GM23338 (cell line): Measurements from ENCODE around the gene CLEC11A. TPM values are rescaled to one million over a fixed set of nuclear protein-coding genes. Genes with fewer than 3 reads are reported as not detected.

ENCODE experiments used
- ATAC-seq: fragments of 200-7000 bp; cut with Tn5 transposase; 3 replicates; pipeline ENCODE4 v1.9.1; 2020
- DNase-seq: peaks from one replicate; pipeline ENCODE4 v3.0.0-alpha.2; 2015; ENCODE audit warnings: low spot score
- H2AFZ ChIP-seq: fragments of 200-600 bp; sonication (generic); 2 replicates; pipeline ENCODE4 v1.8.0; 2016; ENCODE audit warnings: antibody characterized with exemption, mild to moderate bottlenecking, moderate library complexity
- H3F3A ChIP-seq: fragments of 200-600 bp; sonication (generic); replicated peaks from 2 replicates; pipeline ENCODE4 v1.8.0; 2017; ENCODE audit warnings: antibody characterized with exemption, mixed run types, low read depth
- H3K27ac ChIP-seq: fragments of 200-600 bp; sonication (generic); 2 replicates; pipeline ENCODE4 v1.6.1; 2016; ENCODE audit warnings: low read depth
- H3K27me3 ChIP-seq: fragments of 200-600 bp; sonication (generic); 2 replicates; pipeline ENCODE4 v1.8.0; 2016; ENCODE audit warnings: mild to moderate bottlenecking, mixed run types, moderate library complexity; ENCODE audit not compliant: insufficient read depth
- H3K36me3 ChIP-seq: fragments of 200-600 bp; sonication (generic); 2 replicates; pipeline ENCODE4 v1.8.0; 2016; ENCODE audit warnings: mild to moderate bottlenecking; ENCODE audit not compliant: insufficient read depth
- H3K4me1 ChIP-seq: fragments of 200-600 bp; sonication (generic); 2 replicates; pipeline ENCODE4 v1.8.0; 2016; ENCODE audit warnings: mild to moderate bottlenecking, moderate library complexity; ENCODE audit not compliant: insufficient read depth
- H3K4me2 ChIP-seq: fragments of 200-600 bp; sonication (generic); 2 replicates; pipeline ENCODE4 v1.7.1; 2017; ENCODE audit warnings: mixed run types
- H3K4me3 ChIP-seq: fragments of 200-600 bp; sonication (generic); 2 replicates; pipeline ENCODE4 v1.6.1; 2016; ENCODE audit warnings: mixed run types
- H3K79me2 ChIP-seq: fragments of 200-600 bp; sonication (generic); replicated peaks from 2 replicates; pipeline ENCODE4 v1.8.0; 2017; ENCODE audit warnings: mild to moderate bottlenecking; ENCODE audit not compliant: insufficient read depth
- H3K9me2 ChIP-seq: fragments of 200-600 bp; sonication (generic); 2 replicates; pipeline ENCODE4 v1.8.0; 2017; ENCODE audit not compliant: insufficient read depth
- H4K20me1 ChIP-seq: fragments of 200-600 bp; sonication (generic); replicated peaks from 2 replicates; pipeline ENCODE4 v1.8.0; 2017; ENCODE audit warnings: mild to moderate bottlenecking; ENCODE audit not compliant: insufficient read depth
- H3K27ac Mint-ChIP-seq: 2 replicates; pipeline ENCODE4 v1.8.0; 2020; ENCODE audit warnings: inconsistent platforms, mild to moderate bottlenecking, moderate library complexity, mixed read lengths
- H3K27me3 Mint-ChIP-seq: 3 replicates; pipeline ENCODE4 v1.8.0; 2022; ENCODE audit warnings: low read depth, mild to moderate bottlenecking, moderate library complexity, mixed read lengths, inconsistent platforms; ENCODE audit not compliant: insufficient read depth, poor library complexity
- H3K36me3 Mint-ChIP-seq: 3 replicates; pipeline ENCODE4 v1.8.0; 2021; ENCODE audit warnings: low read depth, mild to moderate bottlenecking, inconsistent platforms, moderate library complexity, mixed read lengths
- H3K4me1 Mint-ChIP-seq: 3 replicates; pipeline ENCODE4 v1.8.0; 2020; ENCODE audit warnings: mild to moderate bottlenecking, inconsistent platforms, mixed read lengths
- H3K4me3 Mint-ChIP-seq: 3 replicates; pipeline ENCODE4 v1.8.0; 2021; ENCODE audit warnings: moderate library complexity, mild to moderate bottlenecking, inconsistent platforms, mixed read lengths
- H3K9me3 Mint-ChIP-seq: 3 replicates; pipeline ENCODE4 v1.8.0; 2020; ENCODE audit warnings: moderate library complexity, mild to moderate bottlenecking, inconsistent platforms, mixed read lengths
- CREB1 ChIP-seq: fragments of 250-450 bp; sonication (Bioruptor Pico); IDR thresholded peaks from 2 replicates; pipeline ENCODE4 v1.5.0; 2020; ENCODE audit warnings: low read depth, mild to moderate bottlenecking, moderate library complexity
- EZH2 ChIP-seq: fragments of 200-600 bp; sonication (generic); IDR thresholded peaks from one replicate; pipeline ENCODE4 v1.8.0; 2017; ENCODE audit warnings: antibody characterized with exemption, mild to moderate bottlenecking, low read depth; ENCODE audit not compliant: unreplicated experiment
- EZH2phosphoT487 ChIP-seq: fragments of 200-600 bp; sonication (generic); IDR thresholded peaks from one replicate; pipeline ENCODE4 v1.8.1; 2018; ENCODE audit warnings: antibody characterized with exemption; ENCODE audit not compliant: unreplicated experiment
- JUNB ChIP-seq: IDR thresholded peaks from one replicate; pipeline ENCODE4 v1.6.1; 2016; ENCODE audit warnings: antibody characterized with exemption; ENCODE audit not compliant: unreplicated experiment
- NANOG ChIP-seq: IDR thresholded peaks from 2 replicates; pipeline ENCODE4 v1.6.1; 2016; ENCODE audit warnings: antibody characterized with exemption, borderline replicate concordance
- POLR2AphosphoS5 ChIP-seq: IDR thresholded peaks from 2 replicates; pipeline ENCODE4 v1.6.1; 2016; ENCODE audit warnings: antibody characterized with exemption, low read depth
- STAT1 ChIP-seq: IDR thresholded peaks from one replicate; pipeline ENCODE4 v1.6.1; 2016; ENCODE audit warnings: antibody characterized with exemption; ENCODE audit not compliant: unreplicated experiment
- ZNF114 ChIP-seq: fragments of 250-450 bp; sonication (Bioruptor Pico); IDR thresholded peaks from 2 replicates; pipeline ENCODE4 v1.5.0; 2020; ENCODE audit warnings: mild to moderate bottlenecking, moderate library complexity
- ZNF331 ChIP-seq: fragments of 250-450 bp; sonication (Bioruptor Pico); IDR thresholded peaks from 2 replicates; pipeline ENCODE4 v1.5.0; 2020; ENCODE audit warnings: low read depth, mild to moderate bottlenecking, moderate library complexity
- polyA plus RNA-seq: library from polyadenylated mRNA; unstranded; fragments of >200 nt; fragmentation: Nextera tagmentation; extraction: Ambion mirVana; gene quantifications from 2 replicates; pipeline ENCODE4 v1.2.1, GENCODE V29; 2016
- total RNA-seq: library from RNA; depleted of rRNA; stranded (reverse); fragments of >200 nt; shearing (Covaris generic); gene quantifications from 2 replicates; pipeline ENCODE4 v1.2.3, GENCODE V29; 2014
- TF ChIP-seq, protein P1 (sequence below): fragments of 250-450 bp; sonication (Bioruptor Pico); IDR thresholded peaks from 2 replicates; pipeline ENCODE4 v1.5.0; 2020; ENCODE audit warnings: mild to moderate bottlenecking, moderate library complexity
- TF ChIP-seq, protein P2 (sequence below): IDR thresholded peaks from 2 replicates; pipeline ENCODE4 v1.6.1; 2016; ENCODE audit warnings: antibody characterized with exemption
- TF ChIP-seq, protein P3 (sequence below), 2 experiments: fragments of 200-600 bp in 1 of 2; sonication (generic) in 1 of 2; conservative IDR thresholded peaks; 2 replicates each; pipeline versions ENCODE4 v1.5.1 to v1.6.1; 2016 to 2017; ENCODE audit warnings: antibody characterized with exemption in 2 of 2, low read depth in 2 of 2, mild to moderate bottlenecking in 2 of 2, moderate library complexity in 1 of 2
- TF ChIP-seq, protein P4 (sequence below): IDR thresholded peaks from one replicate; pipeline ENCODE4 v1.6.1; 2018; ENCODE audit warnings: antibody characterized with exemption; ENCODE audit not compliant: unreplicated experiment

Gene CLEC11A
- total and polyA plus RNA-seq, 2 experiments from 2014 or later = 8.0 to 15.5 TPM

DNA sequence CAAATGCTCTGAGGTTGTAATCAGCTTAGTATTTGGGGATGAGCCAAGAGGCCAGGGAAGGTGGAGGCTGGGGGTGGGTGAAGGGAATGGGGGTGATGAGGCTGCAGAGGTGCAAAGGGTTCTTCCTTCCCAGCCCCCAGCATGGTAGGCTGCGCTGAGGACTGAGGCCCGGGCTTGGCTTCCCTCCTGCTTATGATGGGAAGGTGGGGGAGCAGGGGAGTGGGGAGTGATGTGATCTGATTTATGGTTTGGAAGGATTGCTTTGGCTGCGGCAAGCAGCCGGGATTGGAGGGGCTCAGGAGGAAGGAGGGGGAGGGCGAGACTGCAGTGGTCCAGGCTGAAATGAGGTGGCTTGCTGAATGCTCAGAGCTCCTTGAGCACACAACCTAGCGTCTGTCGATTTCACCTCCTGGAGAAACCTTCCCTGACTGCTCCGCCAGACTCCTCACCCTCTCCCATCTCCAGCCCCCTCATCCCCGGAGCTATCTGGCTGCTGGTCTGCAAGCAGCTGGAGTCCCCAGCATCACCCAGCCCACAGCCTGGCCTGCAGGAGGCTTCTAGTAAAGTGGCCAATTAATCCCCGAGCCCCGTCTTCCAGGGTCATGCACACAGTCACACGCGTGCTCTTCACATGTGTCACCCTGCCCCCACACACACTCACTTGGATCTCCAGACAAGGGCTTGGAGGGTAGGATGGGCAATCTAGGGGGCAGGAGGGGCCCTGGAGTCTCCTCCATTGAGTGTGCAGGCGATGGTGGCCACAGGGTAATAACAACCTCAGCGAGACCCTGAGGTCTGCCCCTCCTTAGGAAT is 757 bp upstream of the CLEC11A start:
- Histone ChIP-seq H3K4me1 (peaks cover 46% of the 10 kb centered on the region), H3K4me3 (peak overlapping the region; percentile 88), H3K4me2 (peak overlapping the region; percentile 93), H3K79me2 (peaks cover 10% of the 10 kb centered on the region), H3K27ac (no peak overlapping the region), H3F3A (0 out of 2 replicates have a peak, but pooled peaks cover 7% of the 10 kb centered on the region), H3K9me2 (no peaks in the 10 kb centered on the region), H4K20me1 (no peaks in the 10 kb centered on the region; the same call in 1 of the 2 replicates), H3K27me3 (peaks cover 53% of the 10 kb centered on the region), H2AFZ (peak overlapping the region; percentile 88), H3K36me3 (no peaks in the 10 kb centered on the region)
- Mint-ChIP-seq H3K9me3 (peaks cover 79% of the 10 kb centered on the region), H3K4me3 (no peak overlapping the region), H3K27ac (no peak overlapping the region), H3K4me1 (no peaks in the 10 kb centered on the region), H3K27me3 (peaks cover 20% of the 10 kb centered on the region), H3K36me3 (peaks cover 27% of the 10 kb centered on the region)
- no peak for DNase-seq
- ATAC-seq = no peak
- no peak for TF ChIP-seq STAT1
- no peak for TF ChIP-seq POLR2AphosphoS5
- no peak for TF ChIP-seq NANOG
- TF ChIP-seq, protein P1, sequence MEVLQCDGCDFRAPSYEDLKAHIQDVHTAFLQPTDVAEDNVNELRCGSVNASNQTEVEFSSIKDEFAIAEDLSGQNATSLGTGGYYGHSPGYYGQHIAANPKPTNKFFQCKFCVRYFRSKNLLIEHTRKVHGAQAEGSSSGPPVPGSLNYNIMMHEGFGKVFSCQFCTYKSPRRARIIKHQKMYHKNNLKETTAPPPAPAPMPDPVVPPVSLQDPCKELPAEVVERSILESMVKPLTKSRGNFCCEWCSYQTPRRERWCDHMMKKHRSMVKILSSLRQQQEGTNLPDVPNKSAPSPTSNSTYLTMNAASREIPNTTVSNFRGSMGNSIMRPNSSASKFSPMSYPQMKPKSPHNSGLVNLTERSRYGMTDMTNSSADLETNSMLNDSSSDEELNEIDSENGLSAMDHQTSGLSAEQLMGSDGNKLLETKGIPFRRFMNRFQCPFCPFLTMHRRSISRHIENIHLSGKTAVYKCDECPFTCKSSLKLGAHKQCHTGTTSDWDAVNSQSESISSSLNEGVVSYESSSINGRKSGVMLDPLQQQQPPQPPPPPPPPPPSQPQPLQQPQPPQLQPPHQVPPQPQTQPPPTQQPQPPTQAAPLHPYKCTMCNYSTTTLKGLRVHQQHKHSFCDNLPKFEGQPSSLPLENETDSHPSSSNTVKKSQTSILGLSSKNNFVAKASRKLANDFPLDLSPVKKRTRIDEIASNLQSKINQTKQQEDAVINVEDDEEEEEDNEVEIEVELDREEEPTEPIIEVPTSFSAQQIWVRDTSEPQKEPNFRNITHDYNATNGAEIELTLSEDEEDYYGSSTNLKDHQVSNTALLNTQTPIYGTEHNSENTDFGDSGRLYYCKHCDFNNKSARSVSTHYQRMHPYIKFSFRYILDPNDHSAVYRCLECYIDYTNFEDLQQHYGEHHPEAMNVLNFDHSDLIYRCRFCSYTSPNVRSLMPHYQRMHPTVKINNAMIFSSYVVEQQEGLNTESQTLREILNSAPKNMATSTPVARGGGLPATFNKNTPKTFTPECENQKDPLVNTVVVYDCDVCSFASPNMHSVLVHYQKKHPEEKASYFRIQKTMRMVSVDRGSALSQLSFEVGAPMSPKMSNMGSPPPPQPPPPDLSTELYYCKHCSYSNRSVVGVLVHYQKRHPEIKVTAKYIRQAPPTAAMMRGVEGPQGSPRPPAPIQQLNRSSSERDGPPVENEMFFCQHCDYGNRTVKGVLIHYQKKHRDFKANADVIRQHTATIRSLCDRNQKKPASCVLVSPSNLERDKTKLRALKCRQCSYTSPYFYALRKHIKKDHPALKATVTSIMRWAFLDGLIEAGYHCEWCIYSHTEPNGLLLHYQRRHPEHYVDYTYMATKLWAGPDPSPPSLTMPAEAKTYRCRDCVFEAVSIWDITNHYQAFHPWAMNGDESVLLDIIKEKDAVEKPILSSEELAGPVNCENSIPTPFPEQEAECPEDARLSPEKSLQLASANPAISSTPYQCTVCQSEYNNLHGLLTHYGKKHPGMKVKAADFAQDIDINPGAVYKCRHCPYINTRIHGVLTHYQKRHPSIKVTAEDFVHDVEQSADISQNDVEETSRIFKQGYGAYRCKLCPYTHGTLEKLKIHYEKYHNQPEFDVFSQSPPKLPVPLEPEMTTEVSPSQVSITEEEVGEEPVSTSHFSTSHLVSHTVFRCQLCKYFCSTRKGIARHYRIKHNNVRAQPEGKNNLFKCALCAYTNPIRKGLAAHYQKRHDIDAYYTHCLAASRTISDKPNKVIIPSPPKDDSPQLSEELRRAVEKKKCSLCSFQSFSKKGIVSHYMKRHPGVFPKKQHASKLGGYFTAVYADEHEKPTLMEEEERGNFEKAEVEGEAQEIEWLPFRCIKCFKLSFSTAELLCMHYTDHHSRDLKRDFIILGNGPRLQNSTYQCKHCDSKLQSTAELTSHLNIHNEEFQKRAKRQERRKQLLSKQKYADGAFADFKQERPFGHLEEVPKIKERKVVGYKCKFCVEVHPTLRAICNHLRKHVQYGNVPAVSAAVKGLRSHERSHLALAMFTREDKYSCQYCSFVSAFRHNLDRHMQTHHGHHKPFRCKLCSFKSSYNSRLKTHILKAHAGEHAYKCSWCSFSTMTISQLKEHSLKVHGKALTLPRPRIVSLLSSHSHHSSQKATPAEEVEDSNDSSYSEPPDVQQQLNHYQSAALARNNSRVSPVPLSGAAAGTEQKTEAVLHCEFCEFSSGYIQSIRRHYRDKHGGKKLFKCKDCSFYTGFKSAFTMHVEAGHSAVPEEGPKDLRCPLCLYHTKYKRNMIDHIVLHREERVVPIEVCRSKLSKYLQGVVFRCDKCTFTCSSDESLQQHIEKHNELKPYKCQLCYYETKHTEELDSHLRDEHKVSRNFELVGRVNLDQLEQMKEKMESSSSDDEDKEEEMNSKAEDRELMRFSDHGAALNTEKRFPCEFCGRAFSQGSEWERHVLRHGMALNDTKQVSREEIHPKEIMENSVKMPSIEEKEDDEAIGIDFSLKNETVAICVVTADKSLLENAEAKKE (CRISPR knock-in tag) = no peak
- TF ChIP-seq JUNB = no peak
- TF ChIP-seq EZH2 = no peak
- no peak for TF ChIP-seq ZNF114 (CRISPR knock-in tag)
- TF ChIP-seq, protein P2, sequence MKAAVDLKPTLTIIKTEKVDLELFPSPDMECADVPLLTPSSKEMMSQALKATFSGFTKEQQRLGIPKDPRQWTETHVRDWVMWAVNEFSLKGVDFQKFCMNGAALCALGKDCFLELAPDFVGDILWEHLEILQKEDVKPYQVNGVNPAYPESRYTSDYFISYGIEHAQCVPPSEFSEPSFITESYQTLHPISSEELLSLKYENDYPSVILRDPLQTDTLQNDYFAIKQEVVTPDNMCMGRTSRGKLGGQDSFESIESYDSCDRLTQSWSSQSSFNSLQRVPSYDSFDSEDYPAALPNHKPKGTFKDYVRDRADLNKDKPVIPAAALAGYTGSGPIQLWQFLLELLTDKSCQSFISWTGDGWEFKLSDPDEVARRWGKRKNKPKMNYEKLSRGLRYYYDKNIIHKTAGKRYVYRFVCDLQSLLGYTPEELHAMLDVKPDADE = no peak
- no peak for TF ChIP-seq ZNF331 (CRISPR knock-in tag)
- TF ChIP-seq, protein P3, sequence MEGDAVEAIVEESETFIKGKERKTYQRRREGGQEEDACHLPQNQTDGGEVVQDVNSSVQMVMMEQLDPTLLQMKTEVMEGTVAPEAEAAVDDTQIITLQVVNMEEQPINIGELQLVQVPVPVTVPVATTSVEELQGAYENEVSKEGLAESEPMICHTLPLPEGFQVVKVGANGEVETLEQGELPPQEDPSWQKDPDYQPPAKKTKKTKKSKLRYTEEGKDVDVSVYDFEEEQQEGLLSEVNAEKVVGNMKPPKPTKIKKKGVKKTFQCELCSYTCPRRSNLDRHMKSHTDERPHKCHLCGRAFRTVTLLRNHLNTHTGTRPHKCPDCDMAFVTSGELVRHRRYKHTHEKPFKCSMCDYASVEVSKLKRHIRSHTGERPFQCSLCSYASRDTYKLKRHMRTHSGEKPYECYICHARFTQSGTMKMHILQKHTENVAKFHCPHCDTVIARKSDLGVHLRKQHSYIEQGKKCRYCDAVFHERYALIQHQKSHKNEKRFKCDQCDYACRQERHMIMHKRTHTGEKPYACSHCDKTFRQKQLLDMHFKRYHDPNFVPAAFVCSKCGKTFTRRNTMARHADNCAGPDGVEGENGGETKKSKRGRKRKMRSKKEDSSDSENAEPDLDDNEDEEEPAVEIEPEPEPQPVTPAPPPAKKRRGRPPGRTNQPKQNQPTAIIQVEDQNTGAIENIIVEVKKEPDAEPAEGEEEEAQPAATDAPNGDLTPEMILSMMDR (conservative IDR thresholded peaks at IDR 0.05; ENCODE audit: low read depth in 2 of 2) = no peak
- TF ChIP-seq, protein P4, sequence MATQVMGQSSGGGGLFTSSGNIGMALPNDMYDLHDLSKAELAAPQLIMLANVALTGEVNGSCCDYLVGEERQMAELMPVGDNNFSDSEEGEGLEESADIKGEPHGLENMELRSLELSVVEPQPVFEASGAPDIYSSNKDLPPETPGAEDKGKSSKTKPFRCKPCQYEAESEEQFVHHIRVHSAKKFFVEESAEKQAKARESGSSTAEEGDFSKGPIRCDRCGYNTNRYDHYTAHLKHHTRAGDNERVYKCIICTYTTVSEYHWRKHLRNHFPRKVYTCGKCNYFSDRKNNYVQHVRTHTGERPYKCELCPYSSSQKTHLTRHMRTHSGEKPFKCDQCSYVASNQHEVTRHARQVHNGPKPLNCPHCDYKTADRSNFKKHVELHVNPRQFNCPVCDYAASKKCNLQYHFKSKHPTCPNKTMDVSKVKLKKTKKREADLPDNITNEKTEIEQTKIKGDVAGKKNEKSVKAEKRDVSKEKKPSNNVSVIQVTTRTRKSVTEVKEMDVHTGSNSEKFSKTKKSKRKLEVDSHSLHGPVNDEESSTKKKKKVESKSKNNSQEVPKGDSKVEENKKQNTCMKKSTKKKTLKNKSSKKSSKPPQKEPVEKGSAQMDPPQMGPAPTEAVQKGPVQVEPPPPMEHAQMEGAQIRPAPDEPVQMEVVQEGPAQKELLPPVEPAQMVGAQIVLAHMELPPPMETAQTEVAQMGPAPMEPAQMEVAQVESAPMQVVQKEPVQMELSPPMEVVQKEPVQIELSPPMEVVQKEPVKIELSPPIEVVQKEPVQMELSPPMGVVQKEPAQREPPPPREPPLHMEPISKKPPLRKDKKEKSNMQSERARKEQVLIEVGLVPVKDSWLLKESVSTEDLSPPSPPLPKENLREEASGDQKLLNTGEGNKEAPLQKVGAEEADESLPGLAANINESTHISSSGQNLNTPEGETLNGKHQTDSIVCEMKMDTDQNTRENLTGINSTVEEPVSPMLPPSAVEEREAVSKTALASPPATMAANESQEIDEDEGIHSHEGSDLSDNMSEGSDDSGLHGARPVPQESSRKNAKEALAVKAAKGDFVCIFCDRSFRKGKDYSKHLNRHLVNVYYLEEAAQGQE = no peak
- TF ChIP-seq EZH2phosphoT487 = no peak
- TF ChIP-seq CREB1 (CRISPR knock-in tag) = no peak
